SH-SY5Y (cell line): ENCODE data around the gene CARHSP1.

Experiments
- GATA2 ChIP-seq: IDR thresholded peaks from 2 replicates; pipeline ENCODE4 v1.6.1; 2011; ENCODE audit warnings: mild to moderate bottlenecking, low read depth, low read length
- GATA3 ChIP-seq: IDR thresholded peaks from 2 replicates; pipeline ENCODE4 v1.6.1; 2011; ENCODE audit warnings: low read depth, mild to moderate bottlenecking, low read length, moderate library complexity

DNA sequence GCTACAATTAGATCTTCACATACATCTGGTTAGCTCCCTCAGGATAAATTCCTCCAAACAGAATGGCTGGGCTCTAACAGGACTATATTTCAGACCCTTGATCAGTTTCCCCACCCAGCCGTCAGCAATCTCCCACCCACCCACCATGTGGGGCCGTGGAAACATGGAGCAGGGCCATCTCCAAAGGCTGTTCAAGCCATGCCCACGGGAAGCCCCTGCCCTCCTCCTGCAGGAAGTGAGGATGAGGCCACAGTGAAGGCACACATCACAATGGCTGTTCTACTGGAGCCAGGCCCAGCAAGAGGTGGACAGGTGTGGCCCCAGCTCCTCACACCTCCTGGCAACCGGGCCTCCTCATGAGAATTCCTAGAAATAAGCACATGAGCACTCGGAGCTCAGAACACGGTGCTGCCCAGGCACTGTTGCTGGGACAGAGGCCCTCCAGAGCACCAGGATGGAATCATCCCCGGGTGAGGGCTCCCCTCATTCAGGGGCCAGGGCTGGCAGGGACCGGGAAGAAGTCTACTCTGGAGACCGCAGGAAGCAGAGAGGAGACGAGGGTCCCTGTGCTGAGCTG, 13.3 kb upstream of the CARHSP1 start, which contains the start of gene LITAFD:
- no peak for TF ChIP-seq GATA2
- no peak for TF ChIP-seq GATA3
